GM12878 (cell line): ENCODE data around the gene THAP3. TPM values are rescaled to one million over a fixed set of nuclear protein-coding genes. Genes with fewer than 3 reads are reported as not detected.

Experiments used
- ATAC-seq: fragments of 200-7000 bp; cut with Tn5 transposase; 3 replicates; pipeline ENCODE4 v1.9.1; 2020; ENCODE audit warnings: mild to moderate bottlenecking, moderate library complexity
- BruUV-seq: library from RNA; stranded (reverse); fragments of 400-500 nt; replicated peaks from 2 replicates; lab custom pipeline; 2021; lab: Mats Ljungman, UMichigan
- CTCF ChIA-PET: fragments of 300-600 bp; sonication (Branson Sonifier 250); formaldehyde crosslinking; extraction: SDS; loops from one replicate; lab custom pipeline; 2021; ENCODE audit warnings: inconsistent platforms; lab: Yijun Ruan, JAX
- POLR2A ChIA-PET: fragments of 350-600 bp; formaldehyde crosslinking; extraction: SDS; loops from one replicate; lab custom pipeline; 2021; ENCODE audit warnings: inconsistent platforms; lab: Charles Lee
- RAD21 ChIA-PET: fragments of 300-600 bp; sonication (Branson Sonifier 250); formaldehyde crosslinking; loops from one replicate; lab custom pipeline; 2023; ENCODE audit warnings: antibody characterized with exemption; ENCODE audit not compliant: unreplicated experiment; lab: Charles Lee
- SMC1A ChIA-PET: fragments of 300-600 bp; sonication (Branson Sonifier 250); formaldehyde crosslinking; loops from one replicate; lab custom pipeline; 2023; ENCODE audit not compliant: unreplicated experiment, uncharacterized antibody; lab: Charles Lee
- DNase-seq: peaks from one replicate; pipeline ENCODE4 v3.0.0-alpha.2; 2011; ENCODE audit warnings: low read depth, low spot score
- FAIRE-seq: peaks from 3 replicates; lab custom pipeline; 2011; peaks lifted over from hg19 to GRCh38; lab: Jason Lieb, UNC
- H2AFZ ChIP-seq: 2 replicates; pipeline ENCODE4 v1.6.0; 2011; ENCODE audit warnings: low read depth, low read length, control low read depth; ENCODE audit not compliant: control insufficient read depth
- H3K27ac ChIP-seq: 2 replicates; pipeline ENCODE4 v1.5.1; 2011; ENCODE audit warnings: control low read depth; ENCODE audit not compliant: control insufficient read depth, insufficient read depth
- H3K27me3 ChIP-seq, 2 experiments: replicated peaks in 1 of 2; 2 replicates each; pipeline versions ENCODE4 v1.6.0 to v1.6.1; 2011; ENCODE audit warnings: low read length in 1 of 2; ENCODE audit not compliant: control insufficient read depth in 2 of 2, insufficient read depth in 2 of 2
- H3K36me3 ChIP-seq, 2 experiments: 2 replicates each; pipeline ENCODE4 v1.5.1; 2011; ENCODE audit warnings: low read length in 1 of 2; ENCODE audit not compliant: control insufficient read depth in 2 of 2, insufficient read depth in 2 of 2
- H3K4me1 ChIP-seq: 2 replicates; pipeline ENCODE4 v1.6.1; 2011; ENCODE audit warnings: mild to moderate bottlenecking, low read length, moderate library complexity, mixed read lengths; ENCODE audit not compliant: control insufficient read depth, insufficient read depth
- H3K4me2 ChIP-seq: 2 replicates; pipeline ENCODE4 v1.6.0; 2011; ENCODE audit warnings: control low read depth; ENCODE audit not compliant: control insufficient read depth, insufficient read depth
- H3K4me3 ChIP-seq: fragments of 200-600 bp; sonication (generic); 2 replicates; pipeline ENCODE4 v1.5.1; 2016
- H3K79me2 ChIP-seq: 2 replicates; pipeline ENCODE4 v1.6.0; 2011; ENCODE audit warnings: low read length; ENCODE audit not compliant: control insufficient read depth, insufficient read depth
- H3K9ac ChIP-seq: 2 replicates; pipeline ENCODE4 v1.8.0; 2011; ENCODE audit warnings: low read length, control low read depth, mixed read lengths; ENCODE audit not compliant: control insufficient read depth, insufficient read depth
- H3K9me3 ChIP-seq: replicated peaks from 3 replicates; pipeline ENCODE4 v1.5.1; 2011; ENCODE audit warnings: mild to moderate bottlenecking, low read length; ENCODE audit not compliant: control insufficient read depth, insufficient read depth
- H4K20me1 ChIP-seq: 2 replicates; pipeline ENCODE4 v1.6.0; 2011; ENCODE audit not compliant: control insufficient read depth, insufficient read depth
- BCLAF1 ChIP-seq: fragments of 450-650 bp; IDR thresholded peaks from 2 replicates; pipeline ENCODE4 v1.6.1; 2017; ENCODE audit warnings: antibody characterized with exemption, mild to moderate bottlenecking, moderate library complexity
- POLR2AphosphoS2 ChIP-seq: IDR thresholded peaks from 2 replicates; pipeline ENCODE4 v1.6.1; 2011; ENCODE audit warnings: low read depth, mild to moderate bottlenecking, low read length, improper control_type of control experiment, moderate library complexity
- RB1 ChIP-seq: fragments of 450-650 bp; formaldehyde crosslinking; IDR thresholded peaks from 2 replicates; pipeline ENCODE4 v1.6.1; 2017; ENCODE audit warnings: mild to moderate bottlenecking, borderline replicate concordance
- SPI1 ChIP-seq: IDR thresholded peaks from 2 replicates; pipeline ENCODE4 v1.6.1; 2011; ENCODE audit warnings: low read depth, mild to moderate bottlenecking, low read length, moderate library complexity, borderline replicate concordance; ENCODE audit not compliant: insufficient read depth
- WGBS: methylation state at CpG from one replicate; pipeline ENCODE4 v1.1.6; 2016; ENCODE audit warnings: low lambda C conversion rate; ENCODE audit not compliant: insufficient replicate concordance, insufficient coverage; ENCODE audit errors: missing lambda C conversion rate; 5-methylcytosine and 5-hydroxymethylcytosine counted together
- in situ Hi-C: fragments of 300-500 bp; cut with MboI; formaldehyde crosslinking; loops from 9 replicates; pipeline ENCODE4 v1.14.3; 2018; ENCODE audit warnings: mixed read lengths
- intact Hi-C: fragments of 100-400 bp; cut with micrococcal nuclease; formaldehyde crosslinking; loops from one replicate; pipeline ENCODE4 v1.14.2; 2022; ENCODE audit not compliant: unreplicated experiment
- polyA plus RNA-seq, 11 experiments: library from polyadenylated mRNA; depleted of rRNA in 4 of 11; unstranded in 6 of 11; stranded (reverse) in 5 of 11; fragments of >200 nt; fragmentation: Nextera tagmentation in 4 of 11; fragmentation: Illumina TruSeq in 1 of 11; extraction: Ambion mirVana in 4 of 11; extraction: Trizol in 1 of 11; gene quantifications; 1 replicate in 1 of 11; 2 replicates in 10 of 11; pipeline versions ENCODE4 v1.2.1 to v1.2.3, GENCODE V29; 2011 to 2016; ENCODE audit warnings: inconsistent platforms in 2 of 11, missing spikeins in 2 of 11, low read depth in 1 of 11
- total RNA-seq, 4 experiments: library from RNA; depleted of rRNA in 3 of 4; stranded (reverse); fragments of >200 nt in 3 of 4; fragmentation: Illumina TruSeq in 1 of 4; extraction: Trizol in 1 of 4; gene quantifications; 2 replicates each; pipeline versions ENCODE4 v1.2.1 to v1.2.3, GENCODE V29; 2013 to 2021

Gene THAP3
- total and polyA plus RNA-seq, 10 of the 15 experiments (the other 5 are each of a cell fraction or from before 2014, with no cell fraction given) = 1.5 to 19.5 (median 11.9) TPM

DNA sequence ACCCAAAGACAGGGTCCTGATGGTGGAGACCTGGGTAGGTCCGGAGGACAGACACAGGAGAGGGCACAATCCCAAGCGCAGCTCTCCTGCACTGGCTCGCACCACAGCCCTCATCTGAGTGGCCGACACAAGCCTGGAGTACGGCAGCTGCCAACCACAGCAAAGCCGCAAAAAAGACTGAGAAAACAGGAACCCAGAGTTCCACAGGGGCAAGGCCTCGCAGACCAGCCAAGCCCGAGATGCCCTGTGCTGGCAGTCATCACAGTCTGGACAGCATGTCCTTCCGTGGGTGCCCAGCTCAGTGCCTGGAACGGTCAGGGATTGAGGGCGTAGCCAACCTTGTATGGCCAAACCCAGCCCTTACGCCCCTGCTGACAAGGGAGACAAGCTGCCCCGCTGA lies 33.4 kb upstream of the THAP3 start:
- H3K9ac ChIP-seq = no peak overlapping the region
- ChIA-PET RAD21 (no interaction called here), CTCF (interaction anchor here (0.5 kb wide), 1 partner anchor 43 kb away, joined by 3 read pairs; no protein-coding TSS in a partner anchor), SMC1A (no interaction called here), POLR2A (no interaction called here)
- no peak overlapping the region for H2AFZ ChIP-seq
- 0 out of 2 replicates have a peak, but pooled peaks have one; percentile 21 for TF ChIP-seq POLR2AphosphoS2
- TF ChIP-seq BCLAF1 = no peak
- TF ChIP-seq RB1 = no peak
- peak; percentile 25; the same call in 1 of the 2 replicates for TF ChIP-seq SPI1
- H3K4me3 ChIP-seq = no peak overlapping the region
- no peaks in the 10 kb centered on the region for H3K9me3 ChIP-seq
- DNase-seq (no peak), ATAC-seq (peak; percentile 45), FAIRE-seq (no peak)
- no peaks in the 10 kb centered on the region for H4K20me1 ChIP-seq
- no peak overlapping the region for H3K27ac ChIP-seq
- intact Hi-C loops (no loop called here), in situ Hi-C loops (no loop called here)
- no TSS peak for BruUV-seq
- no peaks in the 10 kb centered on the region for H3K27me3 ChIP-seq
- H3K4me1 ChIP-seq = no peaks in the 10 kb centered on the region
- peaks cover 15 to 25% of the 10 kb centered on the region in 2 experiments for H3K36me3 ChIP-seq
- no peaks in the 10 kb centered on the region for H3K79me2 ChIP-seq
- WGBS = 79% methylated on average over 13 of the region's 13 CpGs
- H3K4me2 ChIP-seq = no peak overlapping the region
